Endodermal cell (in vitro differentiated cells): ENCODE data around the gene SLC25A22. TPM values are rescaled to one million over a fixed set of nuclear protein-coding genes. Genes with fewer than 3 reads are reported as not detected.

Experiments
- DNase-seq: peaks from one replicate; pipeline ENCODE4 v3.0.0-alpha.2; 2017
- H3K27ac ChIP-seq: 2 replicates; pipeline ENCODE4 v1.5.1; 2013; ENCODE audit warnings: mild to moderate bottlenecking, low read depth, low read length, moderate library complexity
- H3K27me3 ChIP-seq: 2 replicates; pipeline ENCODE4 v1.6.1; 2013; ENCODE audit warnings: mild to moderate bottlenecking, low read length, moderate library complexity; ENCODE audit not compliant: insufficient read depth, control insufficient read depth, poor library complexity, severe bottlenecking
- H3K36me3 ChIP-seq: 2 replicates; pipeline ENCODE4 v1.7.0; 2013; ENCODE audit warnings: mild to moderate bottlenecking, low read length, moderate library complexity; ENCODE audit not compliant: control insufficient read depth, insufficient read depth
- H3K4me1 ChIP-seq: one replicate; pipeline ENCODE4 v1.7.0; 2013; ENCODE audit warnings: low read length; ENCODE audit not compliant: control insufficient read depth, insufficient read depth
- H3K4me3 ChIP-seq: 2 replicates; pipeline ENCODE4 v1.5.1; 2013; ENCODE audit warnings: mild to moderate bottlenecking, low read length, moderate library complexity
- H3K9ac ChIP-seq: 2 replicates; pipeline ENCODE4 v1.6.1; 2013; ENCODE audit warnings: mild to moderate bottlenecking, low read length, moderate library complexity; ENCODE audit not compliant: poor library complexity, severe bottlenecking; ENCODE audit errors: extremely low read depth
- H3K9me3 ChIP-seq: 2 replicates; pipeline ENCODE4 v1.6.1; 2013; ENCODE audit warnings: mild to moderate bottlenecking, low read length, moderate library complexity; ENCODE audit not compliant: control insufficient read depth
- H3K27ac Mint-ChIP-seq: 2 replicates; pipeline ENCODE4 v1.8.0; 2020; ENCODE audit warnings: mixed read lengths
- H3K27me3 Mint-ChIP-seq: 2 replicates; pipeline ENCODE4 v1.8.0; 2021; ENCODE audit warnings: mild to moderate bottlenecking, mixed read lengths; ENCODE audit not compliant: insufficient read depth
- H3K36me3 Mint-ChIP-seq: 2 replicates; pipeline ENCODE4 v1.8.0; 2020; ENCODE audit warnings: low read depth, mixed read lengths
- H3K4me1 Mint-ChIP-seq: 2 replicates; pipeline ENCODE4 v1.8.0; 2020; ENCODE audit warnings: mixed read lengths
- H3K4me3 Mint-ChIP-seq: 2 replicates; pipeline ENCODE4 v1.8.0; 2020; ENCODE audit warnings: mild to moderate bottlenecking, moderate library complexity, mixed read lengths
- H3K9me3 Mint-ChIP-seq: 2 replicates; pipeline ENCODE4 v1.8.0; 2020; ENCODE audit warnings: mild to moderate bottlenecking, mixed read lengths
- CTCF ChIP-seq: fragments of 200-600 bp; sonication (generic); conservative IDR thresholded peaks from 2 replicates; pipeline ENCODE4 v1.5.0; 2021; ENCODE audit warnings: antibody characterized with exemption, mild to moderate bottlenecking
- WGBS, 2 experiments: methylation state at CpG; one replicate each; pipeline versions ENCODE4 v1.1.5 to v1.1.7; 2013; ENCODE audit warnings: missing lambda C conversion rate in 2 of 2, mixed read lengths in 1 of 2; ENCODE audit not compliant: insufficient coverage in 1 of 2, insufficient read length in 1 of 2; 5-methylcytosine and 5-hydroxymethylcytosine counted together
- total RNA-seq, 2 donors: library from RNA; stranded (reverse); fragmentation: NEBNext Ultra II Directional in 1 of 2; extraction: Animal tissue kit (Norgen Biotek cat#: 25700) in 1 of 2; gene quantifications; 2 replicates in 1 of 2; 3 replicates in 1 of 2; pipeline ENCODE4 v1.2.1, GENCODE V29; 2021

Gene SLC25A22
- total RNA-seq, 2 donors from 2014 or later = 46.5 to 56.2 TPM

GRCh38 chr11:787084-787675, 10.9 kb downstream of the SLC25A22 start:
- no peak for DNase-seq
- H3K9me3 Mint-ChIP-seq = no peaks in the 10 kb centered on the region
- Histone ChIP-seq H3K27ac (no peak overlapping the region), H3K4me3 (no peak overlapping the region), H3K9ac (no peak overlapping the region), H3K4me1 (no peaks in the 10 kb centered on the region), H3K9me3 (no peaks in the 10 kb centered on the region), H3K36me3 (no peaks in the 10 kb centered on the region), H3K27me3 (no peaks in the 10 kb centered on the region)
- H3K27ac Mint-ChIP-seq = no peak overlapping the region
- TF ChIP-seq CTCF = no peak
- H3K4me3 Mint-ChIP-seq = no peak overlapping the region
- peaks cover 6% of the 10 kb centered on the region for H3K4me1 Mint-ChIP-seq
- peaks cover 13% of the 10 kb centered on the region for H3K36me3 Mint-ChIP-seq
- H3K27me3 Mint-ChIP-seq = peaks cover 3% of the 10 kb centered on the region
- WGBS, 2 experiments = 90 to 95% methylated on average over 11 to 24 of the region's 24 CpGs

- no peak for TF ChIP-seq CTCF
- Mint-ChIP-seq H3K9me3 (no peaks in the 10 kb centered on the region), H3K36me3 (peaks cover 11% of the 10 kb centered on the region), H3K4me1 (peaks cover 6% of the 10 kb centered on the region), H3K27ac (no peak overlapping the region), H3K4me3 (no peak overlapping the region), H3K27me3 (peaks cover 3% of the 10 kb centered on the region)
- Histone ChIP-seq H3K4me1 (no peaks in the 10 kb centered on the region), H3K4me3 (no peak overlapping the region), H3K9me3 (no peaks in the 10 kb centered on the region), H3K27me3 (no peaks in the 10 kb centered on the region), H3K9ac (no peak overlapping the region), H3K36me3 (no peaks in the 10 kb centered on the region), H3K27ac (no peak overlapping the region)
- no peak for DNase-seq
- WGBS, 2 experiments = 85 to 86% methylated on average over 10 to 24 of the region's 24 CpGs
Measured at GRCh38 chr11:786235-787083, 11.6 kb downstream of the SLC25A22 start.

- Histone ChIP-seq H3K27ac (no peak overlapping the region), H3K9ac (no peak overlapping the region), H3K9me3 (no peaks in the 10 kb centered on the region), H3K4me1 (no peaks in the 10 kb centered on the region), H3K27me3 (no peaks in the 10 kb centered on the region), H3K4me3 (no peak overlapping the region), H3K36me3 (peaks cover 10% of the 10 kb centered on the region)
- Mint-ChIP-seq H3K4me1 (peaks cover 6% of the 10 kb centered on the region), H3K9me3 (no peaks in the 10 kb centered on the region), H3K36me3 (peaks cover 17% of the 10 kb centered on the region), H3K4me3 (peak overlapping the region; percentile 15), H3K27ac (peak overlapping the region; percentile 58), H3K27me3 (no peaks in the 10 kb centered on the region)
- TF ChIP-seq CTCF = peak; percentile 95
- DNase-seq = peak; percentile 98
- WGBS, 2 experiments = 12 to 14% methylated on average over 20 to 24 of the region's 24 CpGs
Measured at GRCh38 chr11:783581-784015, 14.5 kb downstream of the SLC25A22 start.
